GM12892 (cell line): ENCODE data around the gene PTTG1IP.

Experiments used
- POLR2A ChIP-seq: IDR thresholded peaks from 2 replicates; pipeline ENCODE4 v1.6.1; 2011; ENCODE audit warnings: low read depth, low read length, control low read depth
- TAF1 ChIP-seq: IDR thresholded peaks from 2 replicates; pipeline ENCODE4 v1.6.1; 2011; ENCODE audit warnings: low read depth, mild to moderate bottlenecking, control low read depth, low read length, borderline replicate concordance

- TF ChIP-seq TAF1, result no peak
- TF ChIP-seq POLR2A, result no peak
These were observed 33.9 kb upstream of the PTTG1IP start for GRCh38 chr21:44907225-44907965.
